GM18505 (cell line): Measurements from ENCODE around the gene TMEM250.

ENCODE experiments used
- ATAC-seq: cut with Tn5 transposase; IDR thresholded peaks from one replicate; pipeline ENCODE4 v1.9.1; 2021; ENCODE audit not compliant: unreplicated experiment
- POLR2A ChIP-seq: IDR thresholded peaks from 4 replicates; pipeline ENCODE4 v1.6.1; 2011; ENCODE audit warnings: borderline replicate concordance; ENCODE audit not compliant: insufficient read depth, insufficient read length; ENCODE audit errors: extremely low read depth

TMEM250 gene

GRCh38 chr9:136092741-136093140 is 25.9 kb downstream of the TMEM250 start:
- no peak for TF ChIP-seq POLR2A
- ATAC-seq: no peak

- TF ChIP-seq POLR2A: no peak
- ATAC-seq: no peak
Measured at GRCh38 chr9:136092353-136092650, 26.4 kb downstream of the TMEM250 start.

- no peak for TF ChIP-seq POLR2A
- ATAC-seq: no peak
Measured at GRCh38 chr9:136091582-136092352, 26.9 kb downstream of the TMEM250 start.

GRCh38 chr9:136090768-136091581 is 27.7 kb downstream of the TMEM250 start:
- no peak for TF ChIP-seq POLR2A
- no peak for ATAC-seq

GRCh38 chr9:136090056-136090735 is 28.5 kb downstream of the TMEM250 start:
- TF ChIP-seq POLR2A: no peak
- no peak for ATAC-seq

GRCh38 chr9:136089697-136090045 is 29.0 kb downstream of the TMEM250 start:
- ATAC-seq: no peak
- TF ChIP-seq POLR2A: no peak

GRCh38 chr9:136088939-136089696 is 29.6 kb downstream of the TMEM250 start:
- ATAC-seq: no peak
- no peak for TF ChIP-seq POLR2A

- no peak for ATAC-seq
- no peak for TF ChIP-seq POLR2A
Measured at GRCh38 chr9:136088481-136088938, 30.2 kb downstream of the TMEM250 start.

GRCh38 chr9:136087741-136088480 is 30.8 kb downstream of the TMEM250 start:
- TF ChIP-seq POLR2A: no peak
- no peak for ATAC-seq

GRCh38 chr9:136086951-136087740 is 31.5 kb downstream of the TMEM250 start:
- ATAC-seq: no peak
- no peak for TF ChIP-seq POLR2A

GRCh38 chr9:136086213-136086881 is 32.3 kb downstream of the TMEM250 start:
- no peak for TF ChIP-seq POLR2A
- ATAC-seq: no peak
